Germinal center (tissue), 1 donor: ENCODE measurements around the gene ACOXL.
"Not testable (repeated sequence)": the region's sequence is repeated elsewhere in the genome, so short reads cannot be mapped to it uniquely, and the experiment has no call there.

ENCODE experiments used
- DNase-seq: peaks from one replicate; pipeline ENCODE4 v3.0.0; 2012; ENCODE audit warnings: mixed read lengths, low spot score

Gene ACOXL

DNA sequence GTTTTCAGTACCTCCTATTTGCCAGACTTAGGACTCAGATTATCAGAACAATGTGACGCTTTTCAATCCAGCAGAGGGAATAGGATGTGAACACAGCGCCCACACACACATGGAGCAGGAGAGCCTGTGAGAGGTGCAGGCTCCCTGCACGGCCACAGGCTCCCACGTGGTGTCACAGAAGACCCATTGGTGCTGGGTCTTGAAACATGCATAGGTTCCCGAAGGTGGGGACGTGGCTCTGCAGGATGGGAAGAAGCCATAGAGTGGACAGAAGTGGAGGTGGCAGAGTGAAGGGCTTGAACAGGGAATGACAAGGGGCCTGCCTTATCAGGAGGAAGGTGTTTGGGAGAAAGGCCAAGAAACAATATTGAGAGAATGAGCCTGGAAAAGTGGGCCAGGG is 309.9 kb downstream of the ACOXL start:
- no peak for DNase-seq

DNA sequence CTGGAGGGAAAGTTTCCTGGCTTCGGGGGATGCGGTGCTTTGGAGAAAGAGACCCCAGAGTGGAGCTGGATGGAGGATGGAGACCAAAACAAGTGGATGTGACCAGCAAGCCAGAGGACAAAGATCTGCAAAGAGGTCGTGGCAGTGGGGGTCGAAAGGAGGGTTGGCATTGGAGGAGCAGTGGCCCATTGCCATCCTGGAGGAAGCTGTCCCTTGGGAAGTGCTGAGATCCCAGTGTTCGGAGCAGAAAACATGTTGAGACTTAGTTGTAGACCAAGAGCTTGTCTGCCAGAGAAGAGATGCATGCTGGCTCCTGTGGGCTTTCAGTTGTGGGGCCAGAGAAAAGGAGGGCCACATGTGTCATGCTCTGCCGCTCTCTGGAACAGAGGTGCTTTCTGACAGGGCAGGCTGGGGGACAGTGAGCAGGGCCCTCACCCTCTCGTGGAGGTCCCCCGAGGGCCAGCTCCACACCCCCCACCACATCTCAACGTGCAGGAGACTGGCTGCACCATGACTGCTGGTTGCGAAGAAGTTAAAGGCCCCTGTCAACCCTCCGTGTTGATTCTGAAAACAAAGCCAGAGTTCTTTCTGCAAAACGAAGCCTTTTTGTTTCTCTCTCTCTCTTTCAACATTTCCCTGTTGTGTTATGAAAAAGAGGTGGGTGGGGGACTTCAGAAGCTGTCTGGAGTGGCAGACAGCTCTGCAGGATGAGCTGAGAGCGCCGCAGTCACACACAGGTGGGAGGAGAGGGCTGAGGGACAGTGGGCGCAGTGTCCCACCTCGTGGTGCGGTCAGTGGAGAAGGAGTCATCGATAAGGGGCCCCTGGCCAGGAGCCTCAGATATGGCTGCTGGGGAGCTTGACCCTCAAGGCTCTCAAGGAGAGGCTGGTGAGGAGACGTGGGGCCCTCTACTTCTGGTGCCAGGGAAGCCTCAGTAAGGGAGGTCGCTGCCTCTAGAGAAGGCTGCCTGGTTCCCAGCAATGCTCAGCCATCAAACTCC is 310.7 kb downstream of the ACOXL start:
- no peak for DNase-seq

DNA sequence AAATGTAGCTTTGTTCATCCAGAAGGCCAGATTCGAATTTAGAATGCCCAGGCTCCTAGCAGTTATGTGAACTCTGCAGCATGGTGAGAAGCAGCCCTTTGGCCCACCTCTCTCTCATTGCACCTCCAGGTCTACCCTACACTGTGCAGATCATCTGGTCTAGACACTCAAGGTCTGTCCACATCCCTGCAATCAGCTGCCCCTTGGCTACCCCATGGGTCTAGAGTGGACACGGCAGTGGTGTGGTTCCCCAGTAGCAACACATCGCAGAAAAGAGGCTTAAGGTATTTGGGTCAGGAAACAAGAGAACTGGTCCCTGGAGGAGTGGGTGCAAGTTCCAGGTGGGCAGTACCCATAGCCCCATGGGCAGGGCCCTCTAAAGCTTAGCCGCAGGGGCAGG is 311.7 kb downstream of the ACOXL start:
- DNase-seq = no peak

DNA sequence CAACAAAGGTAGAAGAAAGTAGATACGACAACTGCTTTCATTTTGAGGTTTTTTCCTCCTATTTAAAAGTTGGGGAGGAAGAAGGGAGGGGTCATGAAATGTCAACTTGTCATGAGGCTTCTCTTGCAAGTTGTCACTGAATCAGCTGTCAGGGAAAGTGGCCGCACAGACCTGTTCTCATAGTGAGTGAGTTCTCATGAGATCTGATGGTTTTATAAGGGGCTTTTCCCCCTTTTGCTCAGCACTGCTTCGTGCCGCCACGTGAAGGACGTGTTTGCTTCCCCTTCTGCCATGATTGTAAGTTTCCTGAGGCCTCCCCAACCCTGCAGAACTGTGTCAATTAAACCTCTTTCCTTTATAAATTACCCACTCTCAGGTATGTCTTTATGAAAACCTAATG is 312.9 kb downstream of the ACOXL start:
- not testable (repeated sequence) for DNase-seq

DNA sequence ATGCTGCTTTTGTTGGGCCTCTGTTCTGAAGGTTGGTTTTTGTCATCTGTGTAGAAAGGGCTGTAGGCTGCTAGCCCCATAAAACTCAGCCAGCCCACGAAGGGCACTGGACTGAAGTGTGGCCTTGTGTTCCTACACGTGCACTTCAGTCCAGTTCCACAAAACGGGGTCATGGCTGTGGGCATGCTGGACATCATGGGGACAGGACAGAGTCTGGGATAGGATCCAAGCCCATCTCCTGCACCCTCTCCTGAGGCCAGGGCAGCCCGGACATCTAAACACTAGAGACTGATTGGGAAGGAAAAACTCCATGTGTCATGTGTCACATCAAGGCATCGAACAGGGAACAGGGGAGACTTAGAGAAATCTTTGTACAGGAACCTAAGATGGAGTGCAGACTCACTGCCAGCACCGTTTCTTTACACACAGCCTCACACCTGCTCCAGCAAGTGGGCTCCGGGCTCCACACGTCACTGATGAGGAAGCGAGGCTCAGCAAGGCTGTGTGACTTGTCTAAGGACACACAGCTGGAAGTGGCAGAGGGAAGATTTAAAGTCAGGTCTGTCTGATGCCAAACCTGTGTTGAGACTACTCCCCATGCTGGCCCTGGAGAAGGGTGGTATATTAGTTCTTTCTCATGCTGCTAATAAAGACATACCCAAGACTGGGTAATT is 313.5 kb downstream of the ACOXL start:
- no peak for DNase-seq

DNA sequence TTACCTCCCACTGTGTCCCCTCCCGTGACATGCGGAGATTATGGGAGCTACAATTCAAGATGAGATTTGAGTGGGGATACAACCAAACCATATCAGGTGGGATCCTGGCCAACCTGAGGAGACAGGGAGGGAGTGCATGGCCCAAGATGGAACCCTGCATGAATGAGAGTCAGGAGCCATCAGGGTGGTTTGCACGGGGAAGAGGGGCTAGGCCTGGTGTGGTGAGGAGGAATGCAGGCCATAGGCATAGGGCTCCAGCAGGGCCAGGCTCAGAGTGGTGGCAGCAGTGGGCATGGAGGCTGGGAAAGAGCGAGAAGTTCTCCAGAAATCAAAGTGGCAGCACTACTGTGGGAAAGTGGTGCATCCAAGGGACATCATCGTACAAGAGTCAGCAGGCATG is 314.3 kb downstream of the ACOXL start:
- DNase-seq = no peak

DNA sequence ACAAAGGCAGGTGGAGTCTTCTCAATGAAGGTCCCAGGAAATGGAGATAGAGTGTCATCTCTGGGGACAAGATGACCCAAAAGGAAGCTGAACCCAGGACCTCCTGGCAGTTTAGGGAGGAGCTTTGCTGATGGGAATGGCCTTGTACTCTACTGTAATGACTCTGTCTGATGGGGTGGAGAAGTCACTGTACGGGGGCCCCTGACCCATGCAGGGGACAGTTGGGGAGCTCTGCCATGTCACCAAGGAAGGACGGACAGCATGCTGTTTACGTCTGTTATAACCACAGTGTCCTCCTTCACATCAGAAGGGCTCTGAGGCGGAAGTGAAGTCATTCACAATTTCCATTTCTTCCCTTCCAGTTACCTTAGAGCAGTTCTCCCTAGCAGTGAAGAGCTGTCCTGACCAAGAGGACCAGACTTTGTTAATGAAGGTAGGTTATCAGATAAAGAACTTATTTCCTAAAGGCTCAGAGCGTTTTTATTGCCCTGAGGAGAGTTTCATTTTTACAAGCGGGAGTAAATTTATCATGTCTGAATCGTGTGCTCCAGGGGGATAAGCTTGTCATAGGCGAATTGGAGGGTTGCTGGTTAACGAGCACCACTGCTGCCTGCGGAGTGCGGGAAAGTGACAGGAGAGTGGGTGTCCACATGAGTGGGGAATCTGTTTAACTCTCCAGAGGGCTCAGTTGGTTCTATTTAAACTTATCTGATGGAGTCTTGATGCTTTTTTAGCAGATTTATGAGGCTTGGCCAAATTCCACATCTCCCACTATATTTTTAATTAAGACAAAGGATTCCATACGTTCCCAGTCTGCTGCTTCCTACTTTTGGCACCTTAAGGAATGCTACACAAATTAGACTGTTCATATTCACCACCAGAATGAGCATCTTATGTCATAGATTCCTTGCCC is 316.7 kb downstream of the ACOXL start:
- DNase-seq = no peak

DNA sequence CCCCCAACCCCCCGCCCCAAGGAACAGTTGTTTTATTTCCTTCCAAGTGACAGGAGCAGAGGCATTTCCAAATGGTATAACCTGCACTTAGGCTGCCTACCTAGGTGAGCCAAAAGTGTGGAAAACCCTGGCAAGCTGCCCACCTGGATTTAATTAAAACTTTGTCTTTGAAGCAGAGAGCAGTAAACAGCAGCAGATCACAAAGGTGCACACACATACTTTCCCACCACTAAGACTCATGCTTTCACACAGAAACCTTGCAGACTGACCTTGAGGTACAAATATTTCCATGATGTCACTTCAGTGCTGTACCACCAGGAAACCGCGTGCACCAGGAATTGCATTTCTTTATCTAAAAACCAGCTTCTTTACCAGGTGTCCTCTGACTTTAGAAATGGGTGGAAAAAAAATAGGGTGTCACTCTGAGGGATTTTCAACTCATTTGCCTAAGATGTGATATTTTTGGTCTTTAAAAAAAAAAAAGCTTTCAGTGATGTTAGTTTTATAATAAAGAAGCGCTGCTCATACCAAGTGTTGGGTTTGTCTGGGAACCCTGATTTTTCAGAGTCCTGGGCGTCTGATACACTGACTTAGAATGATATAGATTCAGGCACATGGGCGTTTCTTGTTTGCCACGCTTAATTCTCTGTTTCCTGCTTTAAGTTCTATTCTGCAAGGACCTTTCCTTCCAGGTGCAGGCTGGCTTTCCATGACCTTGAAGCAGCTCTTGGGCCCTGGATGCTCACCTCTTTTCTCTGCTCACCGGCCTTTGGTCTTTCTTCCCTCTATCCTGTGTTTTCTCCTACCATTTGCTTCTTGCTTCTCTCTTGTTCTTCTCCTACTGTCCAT is 317.6 kb downstream of the ACOXL start:
- peak; percentile 51 for DNase-seq

DNA sequence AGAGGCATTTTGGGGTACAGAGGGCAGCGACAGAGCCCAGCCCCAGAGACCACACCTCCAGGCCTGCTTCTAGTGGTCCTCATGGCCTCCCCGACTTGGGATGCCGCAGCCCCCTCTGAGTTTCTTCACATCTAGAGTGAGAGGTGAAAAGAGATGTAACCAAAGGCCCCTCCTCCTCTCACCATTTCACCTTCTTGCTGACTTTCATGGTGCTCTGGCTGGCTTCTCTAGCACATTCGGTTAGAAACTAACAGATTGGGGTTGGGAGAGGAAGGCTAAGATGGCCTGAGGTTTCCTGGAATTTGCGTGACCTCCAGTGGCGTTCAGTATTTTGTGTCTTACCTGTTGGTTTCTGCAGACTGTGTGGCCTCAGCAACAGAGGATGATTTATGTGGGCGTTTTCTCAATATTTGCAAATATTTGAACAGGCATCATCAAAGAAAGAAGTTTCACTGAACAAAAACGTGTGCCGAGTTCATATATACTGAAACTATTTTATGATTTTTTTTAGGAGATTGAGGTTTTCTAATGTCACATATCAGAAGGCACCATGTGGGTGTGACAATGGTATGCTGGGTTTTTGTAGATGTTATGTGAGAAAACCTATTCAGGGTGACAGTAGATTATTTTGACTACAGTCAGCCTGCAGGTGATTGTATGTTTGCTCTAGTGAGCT is 318.5 kb downstream of the ACOXL start:
- no peak for DNase-seq

DNA sequence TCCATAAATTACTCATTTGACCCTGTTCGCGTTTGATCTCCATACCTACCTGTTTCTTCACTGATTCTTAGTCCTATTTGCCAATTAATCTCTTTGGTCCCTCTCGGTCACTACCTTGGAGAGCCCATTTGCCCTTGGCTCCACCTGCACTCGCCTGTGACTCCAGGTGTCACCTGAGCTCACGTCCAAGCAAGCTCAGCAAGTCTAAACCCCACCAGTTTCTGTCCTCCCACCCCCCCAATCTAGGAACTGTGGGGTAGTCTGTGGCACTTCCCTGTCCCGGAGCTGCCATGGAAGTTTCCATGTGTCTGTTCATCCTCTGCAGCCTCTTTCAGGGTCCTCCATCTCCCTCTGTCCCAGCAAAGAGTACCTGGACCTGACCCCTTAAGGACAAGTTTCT is 320.2 kb downstream of the ACOXL start:
- no peak for DNase-seq

DNA sequence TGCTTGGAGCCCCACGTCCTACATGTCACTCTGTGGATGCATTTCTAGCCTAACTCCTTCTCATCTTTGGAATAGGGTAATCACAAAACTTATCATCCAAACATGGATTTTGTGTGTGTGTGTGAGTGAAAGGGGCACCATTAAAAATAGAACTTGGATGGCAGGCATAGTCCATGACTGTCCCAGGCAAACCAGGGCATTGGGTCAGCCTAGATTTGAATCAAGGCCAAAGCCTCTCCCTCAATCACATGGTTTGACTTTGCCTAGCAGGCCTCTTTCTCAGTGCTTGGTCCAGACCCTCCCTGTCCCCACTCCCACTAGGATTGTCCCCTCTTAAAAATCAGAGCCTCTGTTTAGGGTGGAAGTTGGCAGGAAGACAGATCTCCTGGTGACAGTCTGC is 320.9 kb downstream of the ACOXL start:
- DNase-seq = no peak

DNA sequence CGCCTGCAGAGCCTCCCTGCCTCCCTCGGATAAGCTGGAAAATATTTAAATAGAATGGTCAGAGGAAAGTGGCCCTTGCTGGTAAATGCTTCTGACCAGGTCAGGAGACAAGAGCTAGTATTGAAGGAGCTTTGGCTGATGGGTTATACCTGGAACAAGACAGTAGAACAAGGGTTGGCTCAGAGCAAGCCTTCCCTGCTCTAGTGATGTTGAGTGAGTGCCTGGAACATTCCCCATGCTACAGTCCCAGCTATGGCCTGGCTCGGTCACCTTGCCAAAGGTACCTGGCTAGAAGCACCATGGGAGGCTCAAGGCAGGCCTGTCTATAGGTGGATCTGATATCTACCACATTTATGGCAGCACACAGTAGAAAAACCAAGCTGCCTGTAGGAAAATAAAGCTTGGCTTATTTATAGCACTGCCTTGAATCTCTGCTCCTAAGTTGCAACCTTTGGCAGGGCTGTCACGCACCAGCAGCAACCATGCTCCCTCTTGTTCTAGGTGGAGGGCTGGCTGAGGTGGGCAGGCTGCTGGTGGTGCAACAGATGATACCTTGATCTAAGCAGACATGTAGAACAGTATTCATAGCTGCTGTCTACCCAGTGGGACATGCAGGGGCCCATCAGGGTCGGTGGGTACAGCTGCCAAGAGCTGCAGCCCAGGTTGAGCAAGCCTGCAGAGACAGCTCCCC is 321.6 kb downstream of the ACOXL start:
- no peak for DNase-seq

DNA sequence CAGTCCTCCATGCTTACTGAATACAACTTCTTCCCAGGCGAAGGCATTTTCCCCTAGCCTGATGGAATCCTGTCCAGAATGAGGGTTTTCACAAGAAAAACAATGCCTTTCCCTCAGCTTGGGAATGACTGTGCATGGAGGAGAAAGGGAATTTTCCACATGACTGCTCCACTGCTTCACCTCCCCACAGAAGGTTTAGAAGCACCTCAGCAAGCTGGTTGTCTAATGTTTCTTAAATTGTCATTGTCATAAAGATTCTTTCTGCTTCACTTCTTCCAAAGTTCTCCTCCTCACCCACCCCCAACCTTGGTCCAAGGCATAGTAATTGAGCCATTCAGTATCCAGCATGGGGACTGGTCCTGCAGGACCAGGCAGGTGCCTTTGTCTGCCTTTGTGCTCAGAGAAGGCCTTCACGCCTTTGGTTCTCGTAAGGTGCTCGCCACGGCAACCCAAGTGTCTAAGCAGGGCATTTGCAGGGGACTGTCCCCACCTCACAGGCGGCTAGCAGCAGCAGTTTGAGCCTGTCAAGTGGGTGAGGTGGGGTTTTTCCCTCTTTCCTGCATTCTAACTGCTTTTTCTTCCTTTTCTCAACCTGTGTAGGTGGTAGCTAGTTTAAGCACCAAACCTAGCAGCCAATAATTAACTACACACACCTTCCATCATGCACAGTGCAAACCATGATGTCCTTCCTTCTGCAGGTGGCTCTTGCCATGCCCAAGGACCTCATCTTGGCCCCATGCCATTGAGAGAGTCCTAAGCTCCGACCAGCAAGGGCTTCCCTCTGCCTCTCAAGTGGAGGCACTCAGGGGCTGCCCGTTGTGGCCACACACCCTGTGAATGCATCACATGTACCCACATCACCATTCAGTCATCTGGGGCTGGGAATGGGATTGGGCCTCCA is 322.7 kb downstream of the ACOXL start:
- no peak for DNase-seq

DNA sequence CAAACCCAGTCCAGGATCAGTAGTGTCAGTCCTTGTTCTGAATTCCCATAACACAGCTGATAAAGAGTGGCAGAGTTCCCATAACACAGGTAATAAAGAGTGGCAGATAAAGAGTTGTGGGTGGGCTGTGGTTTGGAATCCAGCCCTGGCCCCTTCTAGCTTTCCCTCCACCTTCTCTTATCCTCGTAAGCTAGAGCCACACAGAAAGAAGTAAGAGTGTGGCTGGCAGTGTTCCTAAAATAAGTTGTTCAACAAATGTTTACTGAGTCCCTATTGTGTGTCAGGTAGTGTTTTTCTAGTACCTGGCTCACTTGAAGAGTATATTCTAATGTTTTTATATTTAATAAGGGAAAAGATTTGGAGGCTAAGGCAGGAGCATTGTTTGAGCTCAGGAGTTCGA is 323.4 kb downstream of the ACOXL start:
- DNase-seq = no peak

DNA sequence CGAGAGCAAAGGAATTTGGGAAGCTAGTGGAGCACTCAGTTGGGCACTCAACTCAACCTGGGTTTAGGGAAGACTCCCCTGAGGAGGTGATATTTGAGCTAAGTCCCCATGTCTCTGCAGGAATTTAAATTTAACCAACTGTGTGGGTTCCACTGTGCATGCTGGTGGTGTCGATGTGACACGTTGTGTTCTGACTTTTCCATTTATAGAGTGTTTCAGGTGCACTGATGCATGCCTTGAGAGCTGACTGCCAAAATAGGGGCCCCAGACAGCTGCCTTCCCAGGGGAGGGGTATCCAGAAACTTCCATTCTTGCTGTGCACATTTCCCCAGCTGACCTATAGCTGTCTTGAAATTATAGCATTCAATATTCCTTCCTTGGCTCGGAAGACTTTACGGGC is 324.7 kb downstream of the ACOXL start:
- peak; percentile 35 for DNase-seq

DNA sequence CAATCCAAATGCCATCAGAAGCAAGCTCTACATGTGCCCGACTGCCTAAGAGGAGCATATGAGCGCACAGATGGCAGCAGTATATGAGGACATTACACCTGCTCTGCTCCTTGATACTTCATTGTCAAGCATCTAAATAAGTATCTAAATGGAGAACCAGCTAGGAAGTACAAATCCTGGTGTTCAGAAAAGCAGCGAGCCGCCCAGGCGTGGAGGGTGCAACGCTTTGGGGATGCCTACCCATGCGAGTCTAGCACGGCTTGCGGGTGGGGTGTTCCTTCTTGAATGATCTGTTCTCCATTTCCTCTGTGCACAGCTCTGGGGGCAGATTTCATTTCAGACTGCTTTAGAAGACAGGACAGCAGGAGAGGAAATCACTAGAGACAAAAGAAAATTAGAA is 325.3 kb downstream of the ACOXL start:
- DNase-seq = peak; percentile 53

DNA sequence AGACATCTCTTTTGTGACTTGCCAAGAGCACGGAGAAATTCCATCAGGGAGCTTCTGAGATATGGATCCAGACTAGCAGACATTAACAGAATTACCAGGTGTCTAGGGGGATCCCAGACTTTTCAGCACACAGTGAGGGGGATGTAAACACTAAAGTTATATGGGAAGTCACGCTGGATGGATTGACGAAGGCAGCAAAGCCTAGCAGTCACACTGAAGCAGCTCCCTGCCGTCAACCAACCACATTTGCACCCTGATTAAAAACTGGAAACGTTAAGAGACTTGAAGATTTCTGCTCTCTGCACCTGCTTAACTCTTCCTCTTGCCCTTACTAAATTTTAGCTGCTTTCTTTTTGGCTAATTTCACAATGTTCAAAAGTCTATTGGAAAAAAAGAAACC is 325.9 kb downstream of the ACOXL start:
- no peak for DNase-seq

DNA sequence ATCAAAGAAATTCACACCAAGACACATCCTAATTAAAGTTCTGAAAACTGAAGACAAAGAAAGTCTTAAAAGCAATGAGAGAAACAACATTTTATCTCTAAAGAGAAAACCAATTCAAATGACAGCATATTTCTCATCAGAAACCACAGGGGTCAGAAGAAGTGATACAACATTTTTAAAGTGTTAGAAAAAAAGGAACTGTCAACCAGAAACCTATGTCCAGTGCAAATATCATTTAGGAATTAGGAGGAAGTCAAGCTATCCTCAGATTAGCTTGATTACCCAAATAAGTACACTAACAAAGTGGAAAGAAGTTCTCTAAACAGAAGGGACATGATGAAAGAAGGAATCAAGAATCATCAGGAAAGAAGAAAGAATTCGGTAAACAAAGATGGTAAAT is 328.8 kb downstream of the ACOXL start:
- DNase-seq = no peak

DNA sequence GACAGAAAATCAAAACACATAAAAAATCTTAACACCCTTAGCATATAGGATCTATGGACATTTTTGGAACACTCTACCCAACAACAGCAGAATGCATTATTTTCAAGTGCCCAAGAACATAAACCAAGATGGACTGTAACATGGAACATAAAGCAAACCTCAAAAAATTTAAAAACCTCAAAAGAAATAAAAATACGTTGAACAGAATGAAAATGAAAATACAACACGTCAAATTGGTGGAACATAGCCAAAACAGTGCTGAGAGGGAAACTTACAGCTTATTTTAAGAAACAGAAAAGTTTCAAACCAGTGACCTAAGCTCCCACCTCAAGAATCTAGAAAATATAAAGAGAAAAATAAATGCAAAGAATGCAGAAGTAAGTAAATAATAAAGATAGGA is 330.0 kb downstream of the ACOXL start:
- DNase-seq = no peak
